Measurements from ENCODE around the gene ANKRD42.

Gene ANKRD42

DNA sequence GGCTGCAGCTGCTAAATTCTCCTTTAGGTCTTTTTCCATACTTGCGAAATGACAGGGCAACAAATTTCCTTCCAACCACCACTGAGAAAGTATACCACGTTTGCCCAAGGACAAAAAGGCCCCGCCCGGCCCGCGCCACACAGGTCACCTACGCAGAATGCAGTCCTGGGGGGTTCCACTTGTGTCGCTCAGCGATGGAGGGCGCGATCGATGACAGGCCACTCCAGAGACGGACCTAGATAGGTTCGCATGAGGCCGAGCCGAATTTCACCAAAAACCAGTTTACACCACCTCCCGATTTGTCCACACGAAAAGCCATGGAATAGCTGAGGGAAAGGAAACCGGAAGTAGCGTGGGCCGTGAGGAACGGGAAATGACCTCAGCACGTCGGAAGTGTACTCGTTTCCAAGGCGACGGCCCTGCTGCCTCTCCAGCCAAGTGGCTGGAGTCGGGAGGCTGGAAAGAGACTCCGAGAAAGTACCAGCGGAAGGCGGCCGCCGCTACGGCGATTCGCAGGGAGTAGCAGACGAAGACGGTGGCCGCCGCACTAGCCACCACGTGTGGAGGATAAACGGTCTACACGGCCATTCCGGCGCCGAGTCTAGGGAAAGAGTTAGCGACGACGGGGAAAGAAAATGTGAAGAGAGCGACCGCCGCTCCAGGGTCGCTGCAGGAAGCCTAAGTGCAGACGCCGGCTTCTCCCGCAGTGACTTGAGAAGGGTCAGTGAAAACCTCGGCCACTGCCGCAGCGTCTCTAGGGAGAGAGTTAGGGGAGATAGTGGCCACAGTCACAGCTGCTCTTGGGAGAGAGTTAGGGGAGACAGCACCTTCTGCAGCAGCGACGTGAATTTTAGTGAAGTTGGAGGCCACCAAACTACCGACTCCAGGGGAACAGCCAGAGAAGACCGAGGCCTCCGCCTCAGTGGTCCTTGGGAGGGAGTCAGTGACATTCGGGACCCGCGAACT, at the start of gene ANKRD42:
TSS of gene ANKRD42 (plus strand) at position 398 of the 966 bp plus-strand sequence. CDS start 959 bp downstream, outside the sequence.
- peak within 1 kb of the TSS; percentile 99 for H3K4me3 ChIP-seq (ENCODE audit: low read depth, low read length)

DNA sequence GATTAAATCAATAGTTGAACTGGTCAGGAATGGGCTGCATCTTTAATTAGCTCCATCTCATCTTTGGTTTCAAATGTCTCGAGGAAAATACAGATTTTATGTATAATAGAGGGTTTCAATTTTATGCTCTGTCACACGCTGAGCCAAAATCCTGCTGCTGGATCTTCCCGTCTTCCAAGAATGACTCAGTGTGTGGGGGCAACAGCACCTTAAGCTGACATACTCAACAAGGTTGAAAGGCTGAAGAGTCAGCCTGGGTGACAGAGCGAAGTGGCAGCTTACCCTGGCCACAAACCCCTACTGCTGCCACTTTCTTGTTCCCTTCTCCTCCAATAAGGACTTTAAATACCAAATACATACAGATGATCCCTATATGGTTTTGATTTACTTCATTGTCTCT, 45.6 kb upstream of the ANKRD42 start:
- no peak overlapping the region for H3K4me3 ChIP-seq (ENCODE audit: low read depth, low read length)

DNA sequence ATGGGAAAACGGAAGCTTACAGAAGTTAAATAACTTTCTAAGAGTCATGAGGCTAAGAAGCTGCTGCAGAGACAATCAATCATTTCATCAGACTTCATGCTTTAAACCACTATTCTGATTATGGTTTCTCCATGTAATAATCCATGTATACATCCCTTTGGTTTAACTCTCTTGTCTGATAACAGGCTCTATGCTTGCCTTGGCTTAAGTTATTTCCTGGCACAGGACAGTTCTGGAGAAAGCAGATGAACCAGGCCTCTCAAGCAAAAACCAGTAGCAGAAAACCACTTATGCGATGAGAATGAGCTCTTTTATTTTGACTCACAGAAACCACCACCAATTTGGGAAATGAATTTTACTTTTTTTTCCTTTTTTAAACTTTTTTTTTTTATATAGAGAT, 43.1 kb upstream of the ANKRD42 start:
- H3K4me3 ChIP-seq (ENCODE audit: low read depth, low read length), result no peak overlapping the region

DNA sequence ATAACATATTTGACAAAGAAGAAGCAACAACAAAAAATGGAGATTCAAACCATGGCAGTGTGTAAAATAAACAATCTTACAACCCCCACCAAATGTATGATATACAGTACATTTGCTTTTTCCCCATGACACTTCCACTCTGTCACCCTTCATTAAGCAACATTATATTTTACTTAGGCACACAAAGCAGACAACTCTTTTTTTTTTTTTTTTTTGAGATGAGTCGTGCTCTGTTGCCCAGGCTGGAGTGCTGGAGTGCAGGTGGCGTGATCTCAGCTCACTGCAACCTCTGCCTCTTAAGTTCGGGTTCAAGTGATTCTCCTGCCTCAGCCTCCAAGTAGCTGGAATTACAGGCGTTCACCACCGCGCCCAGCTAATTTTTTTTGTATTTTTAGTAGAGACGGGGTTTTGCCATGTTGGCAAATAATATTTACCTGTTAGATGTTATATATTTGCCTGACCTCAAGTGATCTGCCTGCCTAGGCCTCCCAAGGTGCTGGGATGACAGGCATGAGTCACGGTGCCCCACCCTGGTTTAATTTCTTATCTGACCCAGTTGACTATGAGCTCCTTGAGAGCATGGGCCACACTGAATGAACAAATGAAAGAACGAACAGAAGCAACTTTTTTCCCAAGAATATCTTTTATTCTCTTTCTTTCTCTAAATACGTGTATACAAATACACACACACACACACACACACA, 42.1 kb upstream of the ANKRD42 start:
- no peak overlapping the region for H3K4me3 ChIP-seq (ENCODE audit: low read depth, low read length)

DNA sequence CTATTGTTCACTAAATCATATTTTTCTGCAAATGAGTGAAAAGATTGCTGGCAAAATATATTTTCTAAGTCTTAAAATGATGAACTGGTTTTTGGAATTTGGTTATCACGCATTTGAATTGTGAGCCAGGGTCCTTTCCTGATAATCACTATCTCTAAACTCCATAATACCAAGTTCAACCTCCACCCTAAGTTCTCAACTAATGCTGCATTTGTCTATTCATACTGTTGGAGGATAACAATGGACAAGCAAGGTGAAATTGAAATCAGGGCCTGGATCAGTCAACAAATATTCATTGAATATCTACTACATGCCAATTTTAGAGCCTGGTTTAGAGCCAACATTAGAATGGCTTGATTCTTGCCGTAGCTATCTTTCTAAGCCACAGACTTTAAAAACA, 41.2 kb upstream of the ANKRD42 start:
- H3K4me3 ChIP-seq (ENCODE audit: low read depth, low read length), result no peak overlapping the region

DNA sequence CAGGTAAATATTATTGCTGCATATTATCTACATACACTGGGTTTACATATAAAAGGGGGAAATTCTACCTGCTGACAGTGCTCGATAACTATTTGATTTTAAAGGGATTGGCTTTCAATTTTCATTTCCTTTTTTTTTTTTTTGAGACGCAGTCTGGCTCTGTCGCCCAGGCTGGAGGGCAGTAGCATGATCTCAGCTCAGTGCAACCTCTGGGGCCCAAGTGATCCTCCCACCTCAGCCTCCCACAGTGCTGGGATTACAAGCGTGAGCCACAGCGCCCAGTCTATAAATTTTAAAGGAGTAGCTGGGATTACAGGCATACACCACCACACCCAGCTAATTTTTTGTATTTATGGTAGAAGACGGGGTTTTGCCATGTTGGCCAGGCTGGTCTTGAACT, 39.7 kb upstream of the ANKRD42 start:
- H3K4me3 ChIP-seq (ENCODE audit: low read depth, low read length), result no peak overlapping the region

DNA sequence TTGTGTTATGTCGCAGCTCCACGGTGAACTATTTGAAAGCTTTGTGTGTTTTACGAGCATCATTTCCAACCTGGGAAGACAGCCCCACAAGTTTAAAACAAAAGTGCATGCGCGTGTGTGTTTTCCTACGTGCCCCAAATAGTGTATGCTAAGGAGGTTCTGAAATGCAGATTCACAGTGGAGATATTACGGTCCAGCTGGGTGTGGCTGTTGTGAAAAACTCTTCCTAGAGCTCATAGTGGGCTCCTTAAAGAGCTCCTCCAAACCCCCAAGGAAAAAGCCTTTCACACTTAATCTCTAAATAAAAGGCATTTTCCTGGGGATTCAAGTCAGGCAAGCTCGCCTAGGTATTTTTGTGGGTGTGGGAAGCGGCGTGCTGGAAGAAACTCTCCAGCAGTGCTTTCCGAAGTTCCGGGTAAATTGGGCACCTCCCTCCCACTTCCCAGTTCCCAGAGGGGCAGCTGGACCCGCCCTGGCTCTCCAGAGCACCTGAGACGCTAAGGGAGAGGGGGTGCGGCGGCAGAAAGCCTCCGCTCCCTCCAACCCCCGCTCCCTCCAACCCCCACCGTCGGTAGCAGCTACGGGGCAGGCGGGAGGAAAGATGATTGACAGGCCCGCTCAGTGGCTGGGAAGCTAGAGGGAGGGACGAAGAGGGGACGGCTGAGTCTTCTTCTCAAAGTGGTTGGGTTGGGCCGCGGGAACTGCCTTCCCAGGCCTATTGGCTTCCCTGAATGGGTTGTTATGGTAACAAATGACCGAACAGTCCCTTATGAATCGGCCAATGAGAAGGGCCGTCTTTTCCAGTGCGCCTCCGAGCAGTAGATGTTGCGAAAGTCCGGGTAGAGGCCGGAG, 37.1 kb upstream of the ANKRD42 start:
- peak overlapping the region; percentile 63 for H3K4me3 ChIP-seq (ENCODE audit: low read depth, low read length)

DNA sequence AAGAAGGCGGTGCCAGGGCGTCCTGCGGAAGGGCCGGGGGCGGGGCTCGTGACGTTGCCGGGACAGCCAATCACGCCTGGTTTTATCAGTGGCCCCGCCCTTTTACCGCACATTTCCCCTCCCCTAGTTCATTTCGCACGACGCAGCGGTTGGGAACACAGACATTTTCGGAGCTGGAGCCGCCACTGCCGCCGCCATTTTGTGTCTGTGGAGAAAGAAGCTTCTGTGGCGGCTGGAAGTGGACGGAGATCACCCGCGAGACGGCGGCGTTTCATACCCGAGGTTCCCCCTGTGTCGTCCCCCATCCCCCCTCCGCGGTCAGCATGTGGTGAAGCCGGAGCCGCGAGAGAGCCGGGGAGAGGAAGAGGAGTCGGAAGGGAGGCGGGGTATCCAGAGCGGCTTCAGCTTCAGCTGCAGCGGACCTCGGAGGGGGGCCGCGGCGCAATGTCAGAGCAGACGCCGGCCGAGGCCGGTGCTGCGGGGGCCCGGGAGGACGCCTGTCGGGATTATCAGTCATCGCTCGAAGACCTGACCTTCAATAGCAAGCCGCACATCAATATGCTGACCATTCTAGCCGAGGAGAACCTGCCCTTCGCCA, 36.4 kb upstream of the ANKRD42 start, which contains the start of gene PCF11:
TSS of gene PCF11 (plus strand) at position 136 of the 598 bp plus-strand sequence. CDS start at position 445, 309 bp downstream.
- H3K4me3 ChIP-seq (ENCODE audit: low read depth, low read length), result peak within 1 kb of the TSS; percentile 99

DNA sequence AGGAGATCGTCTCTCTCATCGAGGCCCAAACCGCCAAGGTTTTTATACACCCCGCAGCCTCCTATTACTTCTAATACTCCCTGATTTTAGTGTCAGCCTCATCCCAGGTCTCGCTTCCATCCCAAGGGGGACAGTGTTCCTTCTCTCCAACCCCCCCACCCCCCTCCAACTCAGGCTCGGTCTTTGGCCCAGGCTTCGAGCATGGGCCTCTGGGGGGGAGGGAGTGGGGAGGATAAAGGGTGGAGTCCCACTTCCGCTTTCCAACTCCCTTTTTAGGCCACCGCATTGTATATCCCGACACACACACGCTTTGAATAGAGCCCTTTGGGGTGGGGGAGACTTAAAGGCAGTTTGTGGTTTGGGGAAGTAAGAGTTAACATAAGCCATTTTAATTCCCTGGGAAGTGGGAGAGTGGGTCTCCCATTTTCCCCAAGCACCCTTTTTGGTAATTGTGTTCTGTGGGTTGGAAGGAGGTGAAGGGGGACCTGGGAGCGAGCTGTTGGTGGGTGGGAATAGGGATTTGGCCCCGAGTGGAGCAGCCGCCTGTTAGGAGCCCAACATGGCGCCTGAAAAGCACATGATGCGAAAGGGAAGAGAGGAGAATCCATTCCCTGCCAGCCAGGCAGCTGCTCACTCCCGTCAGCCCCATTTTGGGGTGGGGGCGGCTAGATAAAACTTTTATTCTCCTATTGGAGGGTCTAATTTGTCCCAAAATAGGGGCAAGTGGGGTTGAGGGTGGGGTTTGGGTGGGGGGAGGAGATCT, 35.7 kb upstream of the ANKRD42 start:
- H3K4me3 ChIP-seq (ENCODE audit: low read depth, low read length), result peak overlapping the region; percentile 99

DNA sequence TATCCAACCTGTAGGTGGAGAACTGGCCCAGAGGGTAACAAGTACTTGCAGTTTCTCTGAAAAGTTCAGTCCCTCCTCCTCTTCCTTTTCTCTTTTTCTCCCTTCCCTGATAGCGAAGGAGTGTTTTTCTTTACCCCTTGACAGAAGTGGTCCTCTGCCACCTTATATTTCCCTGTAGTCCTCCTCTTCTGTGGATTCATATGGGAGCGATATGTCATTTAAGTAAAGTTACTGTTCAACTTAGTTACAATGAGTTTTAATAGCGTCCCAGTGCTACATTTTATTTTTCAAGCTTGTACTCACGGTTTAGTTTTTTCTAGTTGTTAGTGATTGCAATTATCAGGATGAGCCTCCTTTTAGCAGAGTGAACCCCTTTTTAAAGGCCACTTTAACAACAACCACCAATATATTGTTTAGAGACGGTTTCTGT, 35.1 kb upstream of the ANKRD42 start:
- peak overlapping the region; percentile 99 for H3K4me3 ChIP-seq (ENCODE audit: low read depth, low read length)

DNA sequence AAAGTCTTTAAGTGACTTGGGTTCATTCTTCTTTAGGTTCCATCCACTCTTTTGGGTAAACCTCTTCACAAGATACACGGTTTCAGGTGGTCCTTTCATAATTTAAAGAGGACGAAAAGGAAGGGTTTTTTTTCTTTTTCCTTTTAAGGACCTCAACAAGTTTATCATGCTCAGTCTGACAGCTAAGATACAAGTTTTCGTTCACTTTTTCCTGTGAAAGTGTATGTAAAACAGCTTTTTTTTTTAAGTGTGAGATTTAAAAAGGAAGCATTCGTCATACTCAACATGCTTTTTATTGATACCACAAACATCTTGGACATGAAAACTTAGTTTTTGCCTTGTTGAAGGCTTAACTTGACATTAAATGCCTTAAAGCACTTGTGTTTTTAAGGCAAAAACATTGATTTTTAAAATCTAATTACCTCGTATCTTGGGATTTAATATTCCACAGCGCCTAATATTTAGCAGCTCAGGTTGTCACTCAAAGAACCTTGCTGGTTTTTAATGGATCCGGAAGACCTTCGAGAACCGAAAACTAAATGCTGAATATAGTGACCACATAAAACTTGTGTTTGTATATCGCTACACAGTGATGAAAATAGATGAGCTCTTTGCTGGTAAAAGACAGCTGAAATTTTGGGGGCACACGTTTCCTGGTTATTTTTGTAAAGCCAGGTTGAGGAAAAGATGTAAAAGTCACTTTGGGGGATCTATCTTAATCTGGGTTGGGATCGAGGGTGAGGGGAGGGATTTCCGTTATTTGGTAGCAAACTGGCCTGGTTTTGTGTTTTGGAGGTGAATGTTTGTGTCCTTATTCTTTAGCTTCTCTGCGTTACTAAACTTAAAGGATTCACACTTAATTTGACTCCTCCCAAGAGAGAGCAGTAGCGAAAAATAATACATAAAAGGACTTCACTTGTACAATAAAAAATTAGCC, 34.3 kb upstream of the ANKRD42 start:
- H3K4me3 ChIP-seq (ENCODE audit: low read depth, low read length), result peak overlapping the region; percentile 99

DNA sequence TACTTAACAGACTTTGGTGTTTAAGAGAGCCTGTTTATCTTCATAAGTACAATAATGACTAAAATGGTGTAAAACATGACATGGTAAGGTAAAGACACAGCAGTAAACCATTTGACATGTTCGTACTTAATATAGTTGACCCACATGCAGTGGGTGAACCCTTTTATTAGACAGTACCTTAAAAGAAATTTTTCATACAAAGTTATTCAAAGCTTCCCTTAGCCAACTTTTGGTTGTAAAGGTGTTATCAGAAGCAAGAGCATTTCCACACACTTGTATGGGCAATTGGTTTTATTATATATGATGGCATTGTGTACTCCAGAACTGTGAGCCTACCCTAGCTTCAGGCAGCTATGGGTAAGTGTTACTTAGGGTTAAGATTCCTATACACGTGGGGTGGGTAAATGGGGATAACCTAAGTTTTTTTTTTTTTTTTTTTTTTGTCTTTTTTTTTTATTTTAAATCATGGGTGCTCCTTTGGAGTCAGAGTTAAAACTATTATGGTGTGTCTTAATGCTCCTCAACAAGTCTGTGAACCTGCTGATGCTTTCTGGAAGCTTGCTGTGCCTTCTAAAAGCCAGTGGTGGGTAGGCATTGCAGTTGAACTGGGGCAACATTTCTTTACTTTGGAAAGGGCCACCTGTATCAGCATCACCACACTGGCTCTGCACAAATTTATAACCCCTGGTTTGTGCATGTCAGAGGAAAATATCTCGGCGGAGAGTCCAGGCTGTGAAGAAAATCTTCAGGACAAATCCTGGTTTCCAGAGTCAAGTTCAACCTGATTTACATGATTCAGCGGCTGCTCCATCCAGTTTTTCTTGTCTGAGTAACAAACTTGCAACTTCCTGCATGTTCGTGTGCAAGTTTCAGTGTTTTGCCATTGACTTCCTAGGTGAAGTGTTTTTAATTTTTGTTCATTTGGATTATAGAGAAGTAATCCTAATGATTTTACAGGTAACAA, 33.3 kb upstream of the ANKRD42 start:
- H3K4me3 ChIP-seq (ENCODE audit: low read depth, low read length), result no peak overlapping the region

DNA sequence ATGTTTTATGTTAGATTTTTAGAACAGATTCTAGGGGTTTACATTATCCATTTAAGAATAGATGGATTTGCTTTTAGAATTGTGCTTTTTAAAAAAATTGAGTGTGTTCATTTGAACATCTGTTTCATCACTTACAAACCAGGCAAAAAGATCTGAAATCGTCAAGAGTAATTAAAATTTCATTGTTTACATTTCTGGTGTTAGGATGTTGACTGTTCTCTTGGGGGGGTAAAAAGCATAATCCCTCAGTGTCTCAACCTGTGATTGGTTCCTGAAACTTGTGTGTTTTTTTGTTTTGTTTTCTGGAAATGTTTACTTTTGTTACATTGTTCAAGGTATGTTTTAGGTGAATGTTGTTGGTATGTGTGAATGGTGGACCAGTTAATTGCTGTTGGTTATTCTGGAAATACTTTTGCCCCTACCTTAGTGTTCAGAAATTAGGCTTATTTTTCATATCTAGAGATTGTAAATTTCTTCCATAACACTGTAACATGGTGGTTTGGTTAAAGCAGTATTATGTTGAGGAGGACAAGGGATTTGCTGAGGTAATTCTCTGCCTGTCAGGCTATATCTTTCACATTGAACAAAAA, 31.8 kb upstream of the ANKRD42 start:
- no peak overlapping the region for H3K4me3 ChIP-seq (ENCODE audit: low read depth, low read length)

DNA sequence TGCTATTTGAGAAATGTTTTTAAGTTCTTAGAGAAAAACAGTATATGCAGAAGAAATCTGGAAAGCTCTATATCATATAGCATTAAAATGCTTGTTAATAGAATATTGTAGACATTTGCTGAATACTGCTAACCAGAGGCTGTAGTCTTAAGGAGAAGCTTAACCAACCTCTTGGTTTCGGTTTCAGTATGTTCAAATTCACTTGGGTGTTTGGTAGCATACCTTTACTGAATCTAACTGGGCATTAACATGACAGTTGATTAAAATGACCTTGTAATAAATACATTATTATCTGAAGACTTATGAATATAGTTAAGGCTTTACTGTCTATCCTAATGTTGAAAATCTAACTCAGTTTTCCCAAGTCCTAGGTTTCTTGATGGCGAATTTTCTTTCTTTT, 31.1 kb upstream of the ANKRD42 start:
- no peak overlapping the region for H3K4me3 ChIP-seq (ENCODE audit: low read depth, low read length)

DNA sequence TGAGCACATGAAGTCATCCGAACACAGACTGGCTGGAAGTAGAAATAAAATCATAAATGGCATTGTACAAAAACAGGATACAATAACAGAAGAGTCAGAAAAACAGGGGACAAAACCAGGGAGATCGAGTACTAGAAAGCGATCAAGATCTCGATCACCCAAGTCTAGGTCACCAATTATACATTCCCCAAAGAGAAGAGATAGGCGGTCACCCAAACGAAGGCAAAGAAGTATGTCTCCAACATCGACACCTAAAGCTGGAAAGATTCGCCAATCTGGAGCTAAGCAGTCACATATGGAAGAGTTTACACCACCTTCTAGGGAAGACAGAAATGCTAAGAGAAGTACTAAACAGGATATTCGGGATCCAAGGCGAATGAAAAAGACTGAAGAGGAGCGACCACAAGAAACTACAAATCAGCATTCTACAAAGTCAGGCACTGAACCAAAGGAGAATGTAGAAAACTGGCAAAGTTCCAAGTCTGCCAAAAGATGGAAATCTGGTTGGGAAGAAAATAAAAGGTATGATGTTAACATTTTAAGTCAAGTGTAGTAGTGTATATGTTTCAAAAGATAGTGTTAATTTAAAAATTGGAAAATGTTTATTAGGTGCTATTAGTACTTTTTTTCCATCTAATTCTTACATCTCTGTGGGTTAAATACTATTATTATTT, 27.2 kb upstream of the ANKRD42 start:
- H3K4me3 ChIP-seq (ENCODE audit: low read depth, low read length), result no peak overlapping the region

DNA sequence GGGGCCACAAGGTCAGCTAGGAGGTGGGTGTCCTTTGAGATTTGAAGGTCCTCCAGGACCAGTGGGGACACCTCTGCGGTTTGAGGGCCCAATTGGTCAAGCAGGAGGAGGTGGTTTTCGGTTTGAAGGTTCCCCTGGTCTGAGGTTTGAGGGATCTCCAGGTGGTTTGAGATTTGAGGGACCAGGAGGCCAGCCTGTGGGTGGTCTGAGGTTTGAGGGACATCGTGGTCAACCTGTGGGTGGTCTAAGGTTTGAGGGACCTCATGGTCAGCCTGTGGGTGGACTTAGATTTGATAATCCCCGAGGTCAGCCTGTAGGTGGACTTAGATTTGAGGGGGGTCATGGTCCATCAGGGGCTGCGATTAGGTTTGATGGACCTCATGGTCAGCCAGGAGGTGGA, 24.8 kb upstream of the ANKRD42 start:
- H3K4me3 ChIP-seq (ENCODE audit: low read depth, low read length), result no peak overlapping the region

DNA sequence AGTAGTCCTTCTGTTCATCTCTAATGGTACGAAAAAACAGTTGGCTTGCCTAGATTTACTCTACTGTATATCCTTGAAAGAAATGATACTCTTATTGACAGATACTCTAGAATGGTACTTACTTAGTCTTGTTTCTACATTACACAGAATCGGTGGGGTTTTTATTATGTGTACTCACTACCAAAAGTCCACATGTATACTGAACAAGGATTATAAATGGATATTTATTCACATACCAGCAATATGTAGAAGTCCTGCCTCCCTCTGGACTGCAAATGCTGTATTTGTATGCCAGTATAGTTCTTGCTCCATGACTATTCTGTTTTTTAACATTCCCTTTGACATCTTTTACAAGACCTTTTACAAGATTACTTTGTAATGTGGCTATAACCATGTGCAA, 22.6 kb upstream of the ANKRD42 start:
- no peak overlapping the region for H3K4me3 ChIP-seq (ENCODE audit: low read depth, low read length)
